Fibroblast of pulmonary artery (primary cell): Measurements from ENCODE around the gene FOXN4.

ENCODE experiments used
- DNase-seq: peaks from one replicate; pipeline ENCODE4 v3.0.0-alpha.2; 2010; ENCODE audit warnings: low read depth
- H3K4me3 ChIP-seq: replicated peaks from 2 replicates; pipeline ENCODE4 v1.5.1; 2011; ENCODE audit warnings: low read depth, mild to moderate bottlenecking, control low read depth, low read length, moderate library complexity
- CTCF ChIP-seq: IDR thresholded peaks from 2 replicates; pipeline ENCODE4 v1.5.1; 2011; ENCODE audit warnings: mild to moderate bottlenecking, control low read depth, low read length, inconsistent platforms; ENCODE audit errors: missing control alignments

The FOXN4 gene

DNA sequence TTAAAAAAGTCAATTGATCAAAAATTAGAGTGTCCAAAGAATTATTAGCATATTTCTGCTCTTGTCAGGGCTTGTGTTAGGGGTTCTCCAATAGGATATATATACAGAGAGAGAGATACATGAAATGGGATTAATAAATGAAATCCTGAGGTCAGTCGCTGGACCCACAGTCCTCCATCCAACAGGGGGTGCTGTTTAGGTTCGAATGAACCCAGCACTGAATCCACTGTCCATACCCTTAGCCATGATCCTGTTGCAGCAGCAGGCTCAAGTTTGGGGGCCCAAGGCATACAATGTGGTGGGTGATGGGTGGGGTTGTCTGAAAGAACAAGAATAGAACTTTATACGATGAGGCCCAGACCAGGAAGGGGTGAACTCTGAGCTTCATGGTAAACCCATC lies 37.8 kb upstream of the FOXN4 start:
- TF ChIP-seq CTCF = no peak
- no peak for DNase-seq
- no peak overlapping the region for H3K4me3 ChIP-seq

DNA sequence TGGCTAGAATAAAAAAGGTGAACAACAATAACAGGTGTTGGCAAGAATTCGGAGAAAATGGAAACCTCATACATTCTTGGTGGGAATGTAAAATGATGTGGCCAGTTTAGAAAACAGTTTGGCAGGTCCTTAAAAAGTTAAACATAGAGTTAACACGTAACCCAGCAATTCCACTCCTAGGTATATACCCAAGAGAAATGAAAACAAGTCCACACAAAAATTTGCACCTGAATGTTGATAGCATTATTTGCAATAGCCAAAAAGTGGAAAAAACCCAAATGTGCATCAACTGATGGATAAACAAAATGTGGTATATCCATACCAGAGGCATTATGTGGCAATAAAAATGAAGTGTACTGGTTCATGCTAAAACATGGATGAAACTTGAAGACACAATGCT lies 36.3 kb upstream of the FOXN4 start:
- no peak overlapping the region for H3K4me3 ChIP-seq
- DNase-seq = no peak
- no peak for TF ChIP-seq CTCF

DNA sequence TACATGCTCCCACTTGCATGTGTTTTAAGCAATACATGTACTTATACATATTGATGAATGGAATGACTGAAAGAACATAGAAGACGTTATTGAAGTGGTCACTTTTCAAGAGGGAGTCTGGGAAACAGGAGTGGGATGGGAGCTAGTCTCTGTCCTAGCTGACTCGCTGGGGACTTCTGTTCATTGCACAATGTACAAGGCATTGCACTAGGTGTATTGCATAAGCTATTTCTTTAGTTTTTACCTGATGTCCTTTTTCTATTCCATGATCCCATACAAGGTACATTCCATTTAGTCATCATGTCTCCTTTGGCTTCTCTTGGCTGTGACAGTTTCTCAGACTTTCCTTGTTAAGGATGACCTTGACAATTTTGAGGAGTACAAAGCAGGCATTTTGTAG lies 34.6 kb upstream of the FOXN4 start:
- TF ChIP-seq CTCF = no peak
- DNase-seq = no peak
- no peak overlapping the region for H3K4me3 ChIP-seq

- no peak overlapping the region for H3K4me3 ChIP-seq
- TF ChIP-seq CTCF = no peak
- DNase-seq = no peak
Observed at GRCh38 chr12:109336593-109336992, 27.5 kb upstream of the FOXN4 start.

- no peak for DNase-seq
- TF ChIP-seq CTCF = no peak
- no peak overlapping the region for H3K4me3 ChIP-seq
Observed at GRCh38 chr12:109334887-109335286, 25.8 kb upstream of the FOXN4 start.

- DNase-seq = peak; percentile 3
- no peak overlapping the region for H3K4me3 ChIP-seq
- TF ChIP-seq CTCF = no peak
Observed at GRCh38 chr12:109331301-109331952, 22.3 kb upstream of the FOXN4 start.

GRCh38 chr12:109330282-109331230 lies 21.5 kb upstream of the FOXN4 start:
- no peak for TF ChIP-seq CTCF
- H3K4me3 ChIP-seq = no peak overlapping the region
- DNase-seq = no peak
